CD14-positive monocyte (primary cell): ENCODE results near the gene SCAF8. TPM values are rescaled to one million over a fixed set of nuclear protein-coding genes. Genes with fewer than 3 reads are reported as not detected.

Experiments used
- DNase-seq, 3 donors: peaks; one replicate each; pipeline ENCODE4 v3.0.0-alpha.2; 2011 to 2022
- H2AFZ ChIP-seq: 2 replicates; pipeline ENCODE4 v1.6.0; 2012; ENCODE audit warnings: mild to moderate bottlenecking, low read depth, low read length, inconsistent platforms; ENCODE audit not compliant: insufficient read depth, poor library complexity, severe bottlenecking
- H3K27ac ChIP-seq, 2 donors: 1 replicate in 1 of 2; 2 replicates in 1 of 2; pipeline ENCODE4 v1.5.1; 2012 to 2013; ENCODE audit warnings: low read length in 2 of 2, control low read depth in 1 of 2, inconsistent platforms in 1 of 2, low read depth in 1 of 2, mild to moderate bottlenecking in 1 of 2
- H3K27me3 ChIP-seq, 2 donors: one replicate each; pipeline versions ENCODE4 v1.6.0 to v1.6.1; 2011 to 2013; ENCODE audit warnings: low read length in 2 of 2; ENCODE audit not compliant: control insufficient read depth in 2 of 2, insufficient read depth in 2 of 2
- H3K36me3 ChIP-seq, 2 donors: replicated peaks in 1 of 2; 1 replicate in 1 of 2; 2 replicates in 1 of 2; pipeline versions ENCODE4 v1.5.1 to v1.6.1; 2012 to 2013; ENCODE audit warnings: low read length in 2 of 2, control low read depth in 1 of 2, inconsistent platforms in 1 of 2, mild to moderate bottlenecking in 1 of 2; ENCODE audit not compliant: insufficient read depth in 2 of 2, control insufficient read depth in 1 of 2
- H3K4me1 ChIP-seq, 2 donors: 1 replicate in 1 of 2; 2 replicates in 1 of 2; pipeline versions ENCODE4 v1.5.1 to v1.6.1; 2012 to 2013; ENCODE audit warnings: low read length in 2 of 2, control low read depth in 1 of 2, inconsistent platforms in 1 of 2, mild to moderate bottlenecking in 1 of 2, moderate library complexity in 1 of 2; ENCODE audit not compliant: insufficient read depth in 2 of 2, control insufficient read depth in 1 of 2
- H3K4me2 ChIP-seq: replicated peaks from 2 replicates; pipeline ENCODE3; 2012; ENCODE audit warnings: low read length, moderate library complexity, mild to moderate bottlenecking; ENCODE audit not compliant: poor library complexity, severe bottlenecking; ENCODE audit errors: extremely low read depth
- H3K4me3 ChIP-seq, 3 experiments: fragments of 200-600 bp in 1 of 3; sonication (generic) in 1 of 3; replicated peaks in 1 of 3; 1 replicate in 2 of 3; 2 replicates in 1 of 3; pipeline ENCODE4 v1.5.1; 2011 to 2013; ENCODE audit warnings: low read length in 3 of 3, mild to moderate bottlenecking in 3 of 3, control low read depth in 2 of 3, low read depth in 2 of 3, inconsistent platforms in 1 of 3, moderate library complexity in 1 of 3
- H3K79me2 ChIP-seq: 2 replicates; pipeline ENCODE4 v1.6.0; 2012; ENCODE audit warnings: mild to moderate bottlenecking, control low read depth, inconsistent platforms, low read length, moderate library complexity; ENCODE audit not compliant: insufficient read depth
- H3K9ac ChIP-seq: 2 replicates; pipeline ENCODE4 v1.6.0; 2017; ENCODE audit warnings: low read length, mild to moderate bottlenecking; ENCODE audit not compliant: insufficient read depth, poor library complexity, severe bottlenecking
- H3K9me3 ChIP-seq, 2 donors: replicated peaks in 1 of 2; 1 replicate in 1 of 2; 2 replicates in 1 of 2; pipeline versions ENCODE4 v1.5.1 to v1.6.1; 2012 to 2013; ENCODE audit warnings: low read length in 2 of 2, control low read depth in 1 of 2; ENCODE audit not compliant: control insufficient read depth in 1 of 2, insufficient read depth in 1 of 2
- H4K20me1 ChIP-seq: 2 replicates; pipeline ENCODE4 v1.6.0; 2012; ENCODE audit warnings: mild to moderate bottlenecking, low read length, control low read depth, moderate library complexity; ENCODE audit not compliant: insufficient read depth
- H3K27ac Mint-ChIP-seq, 7 donors: one replicate each; pipeline ENCODE4 v1.8.0; 2020; ENCODE audit warnings: mild to moderate bottlenecking in 7 of 7, mixed read lengths in 7 of 7, moderate library complexity in 6 of 7, inconsistent platforms in 2 of 7
- H3K27me3 Mint-ChIP-seq, 3 donors: one replicate each; pipeline ENCODE4 v1.8.0; 2021 to 2022; ENCODE audit warnings: low read depth in 3 of 3, mild to moderate bottlenecking in 3 of 3, mixed read lengths in 3 of 3, moderate library complexity in 3 of 3, inconsistent platforms in 1 of 3
- H3K36me3 Mint-ChIP-seq, 2 donors: one replicate each; pipeline ENCODE4 v1.8.0; 2020; ENCODE audit warnings: mixed read lengths in 2 of 2, inconsistent platforms in 1 of 2, mild to moderate bottlenecking in 1 of 2
- H3K4me1 Mint-ChIP-seq: one replicate; pipeline ENCODE4 v1.8.0; 2020; ENCODE audit warnings: mild to moderate bottlenecking, mixed read lengths
- H3K4me3 Mint-ChIP-seq, 2 donors: one replicate each; pipeline ENCODE4 v1.8.0; 2020; ENCODE audit warnings: mild to moderate bottlenecking in 2 of 2, mixed read lengths in 2 of 2, moderate library complexity in 1 of 2
- H3K9me3 Mint-ChIP-seq, 7 donors: one replicate each; pipeline ENCODE4 v1.8.0; 2020 to 2022; ENCODE audit warnings: mixed read lengths in 7 of 7, mild to moderate bottlenecking in 6 of 7, moderate library complexity in 6 of 7, inconsistent platforms in 2 of 7
- WGBS: methylation state at CpG from one replicate; pipeline ENCODE4 v1.1.5; 2013; ENCODE audit warnings: missing lambda C conversion rate; ENCODE audit not compliant: insufficient coverage; 5-methylcytosine and 5-hydroxymethylcytosine counted together
- intact Hi-C, 2 donors: fragments of 100-400 bp; cut with micrococcal nuclease; formaldehyde crosslinking; loops; one replicate each; pipeline versions ENCODE4 v1.15.0 to v1.15.1; 2023
- polyA plus RNA-seq, 3 donors: library from polyadenylated mRNA; depleted of rRNA in 1 of 3; unstranded in 2 of 3; stranded (reverse) in 1 of 3; fragments of 300-500 nt in 2 of 3; fragments of >200 nt in 1 of 3; fragmentation: Illumina TruSeq in 2 of 3; gene quantifications; 1 replicate in 2 of 3; 2 replicates in 1 of 3; pipeline ENCODE4 v1.2.3, GENCODE V29; 2012 to 2021
- TF ChIP-seq, protein P1 (sequence below): fragments of 200-600 bp; IDR thresholded peaks from one replicate; pipeline ENCODE4 v1.8.0; 2022; ENCODE audit warnings: antibody characterized with exemption, mild to moderate bottlenecking

Gene SCAF8
- polyA plus RNA-seq, 3 donors = 2.8 to 18.5 (median 4.2) TPM

- Histone ChIP-seq H3K27me3 (no peaks in the 10 kb centered on the region), H3K79me2 (peaks cover 26% of the 10 kb centered on the region), H2AFZ (no peak overlapping the region), H3K9ac (no peak overlapping the region), H3K9me3 (no peaks in the 10 kb centered on the region), H3K4me1 (no peaks in the 10 kb centered on the region), H4K20me1 (peaks cover 51% of the 10 kb centered on the region), H3K27ac (no peak overlapping the region), H3K36me3 (peaks cover 3 to 38% of the 10 kb centered on the region in 2 donors), H3K4me3 (no peak overlapping the region), H3K4me2 (no peak overlapping the region)
- no peak for DNase-seq
- Mint-ChIP-seq H3K27ac (no peak overlapping the region), H3K9me3 (no peaks in the 10 kb centered on the region), H3K36me3 (peaks cover 22 to 36% of the 10 kb centered on the region in 2 donors), H3K4me3 (no peak overlapping the region), H3K4me1 (no peaks in the 10 kb centered on the region), H3K27me3 (no peaks in the 10 kb centered on the region)
- intact Hi-C loops = no loop called here
- TF ChIP-seq, protein P1, sequence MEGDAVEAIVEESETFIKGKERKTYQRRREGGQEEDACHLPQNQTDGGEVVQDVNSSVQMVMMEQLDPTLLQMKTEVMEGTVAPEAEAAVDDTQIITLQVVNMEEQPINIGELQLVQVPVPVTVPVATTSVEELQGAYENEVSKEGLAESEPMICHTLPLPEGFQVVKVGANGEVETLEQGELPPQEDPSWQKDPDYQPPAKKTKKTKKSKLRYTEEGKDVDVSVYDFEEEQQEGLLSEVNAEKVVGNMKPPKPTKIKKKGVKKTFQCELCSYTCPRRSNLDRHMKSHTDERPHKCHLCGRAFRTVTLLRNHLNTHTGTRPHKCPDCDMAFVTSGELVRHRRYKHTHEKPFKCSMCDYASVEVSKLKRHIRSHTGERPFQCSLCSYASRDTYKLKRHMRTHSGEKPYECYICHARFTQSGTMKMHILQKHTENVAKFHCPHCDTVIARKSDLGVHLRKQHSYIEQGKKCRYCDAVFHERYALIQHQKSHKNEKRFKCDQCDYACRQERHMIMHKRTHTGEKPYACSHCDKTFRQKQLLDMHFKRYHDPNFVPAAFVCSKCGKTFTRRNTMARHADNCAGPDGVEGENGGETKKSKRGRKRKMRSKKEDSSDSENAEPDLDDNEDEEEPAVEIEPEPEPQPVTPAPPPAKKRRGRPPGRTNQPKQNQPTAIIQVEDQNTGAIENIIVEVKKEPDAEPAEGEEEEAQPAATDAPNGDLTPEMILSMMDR = no peak
Measured at GRCh38 chr6:154848580-154848979, 115.4 kb downstream of the SCAF8 start.

DNA sequence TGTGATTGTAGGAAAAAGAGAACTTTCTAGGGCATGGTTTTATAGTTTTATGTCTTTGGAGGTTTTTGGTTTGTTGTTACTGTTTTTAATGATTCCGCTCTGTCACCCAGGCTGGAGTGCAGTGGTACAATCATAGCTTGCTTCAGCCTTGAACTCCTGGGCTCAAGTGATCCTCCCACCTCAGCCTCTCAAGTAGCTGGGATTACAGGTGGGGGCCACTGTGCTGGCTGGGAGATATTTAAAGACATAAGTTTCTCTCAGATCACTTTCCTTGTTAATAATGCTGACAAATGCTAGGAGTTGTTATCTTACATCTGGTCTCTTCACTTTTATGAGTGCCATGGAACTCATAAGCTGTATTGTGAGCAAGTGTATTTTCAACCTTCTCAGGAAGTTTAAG is 116.3 kb downstream of the SCAF8 start:
- Histone ChIP-seq H3K4me2 (no peak overlapping the region), H4K20me1 (peaks cover 45% of the 10 kb centered on the region), H3K79me2 (peaks cover 24% of the 10 kb centered on the region), H3K27me3 (no peaks in the 10 kb centered on the region), H3K4me3 (no peak overlapping the region), H3K4me1 (no peaks in the 10 kb centered on the region), H2AFZ (no peak overlapping the region), H3K36me3 (peaks cover 3 to 38% of the 10 kb centered on the region in 2 donors), H3K27ac (no peak overlapping the region), H3K9me3 (no peaks in the 10 kb centered on the region), H3K9ac (no peak overlapping the region)
- Mint-ChIP-seq H3K36me3 (peaks cover 22 to 39% of the 10 kb centered on the region in 2 donors), H3K27ac (no peak overlapping the region), H3K4me3 (no peak overlapping the region), H3K27me3 (no peaks in the 10 kb centered on the region), H3K9me3 (no peaks in the 10 kb centered on the region), H3K4me1 (no peaks in the 10 kb centered on the region)
- DNase-seq = no peak
- TF ChIP-seq, protein P1 = no peak
- intact Hi-C loops = no loop called here
- WGBS = 100% methylated on average over 1 of the region's 1 CpG
